Midbrain (tissue), 1 donor: Measurements from ENCODE around the gene ALDH18A1.

Source experiments
- DNase-seq: peaks from one replicate; lab custom pipeline; 2025; lab: John Stamatoyannopoulos, UW

ALDH18A1 gene

GRCh38 chr10:95579292-95579691 is 77.2 kb downstream of the ALDH18A1 start:
- no peak for DNase-seq

GRCh38 chr10:95578619-95579018 is 77.9 kb downstream of the ALDH18A1 start:
- no peak for DNase-seq

- DNase-seq: no peak
Measured at GRCh38 chr10:95574649-95575365, 81.7 kb downstream of the ALDH18A1 start.

- no peak for DNase-seq
Measured at GRCh38 chr10:95573964-95574604, 82.4 kb downstream of the ALDH18A1 start.

GRCh38 chr10:95573527-95573926 is 83.0 kb downstream of the ALDH18A1 start:
- DNase-seq: no peak

- DNase-seq: no peak
Measured at GRCh38 chr10:95572131-95572820, 84.2 kb downstream of the ALDH18A1 start.

GRCh38 chr10:95571390-95571789 is 85.1 kb downstream of the ALDH18A1 start:
- no peak for DNase-seq

GRCh38 chr10:95569368-95569767 is 87.1 kb downstream of the ALDH18A1 start:
- DNase-seq: no peak

GRCh38 chr10:95567903-95568630 is 88.4 kb downstream of the ALDH18A1 start:
- DNase-seq: no peak

- DNase-seq: no peak
Measured at GRCh38 chr10:95566136-95566535, 90.4 kb downstream of the ALDH18A1 start.

- DNase-seq: no peak
Measured at GRCh38 chr10:95565336-95565735, 91.2 kb downstream of the ALDH18A1 start.

- DNase-seq: no peak
Measured at GRCh38 chr10:95564291-95564690, 92.2 kb downstream of the ALDH18A1 start.

- no peak for DNase-seq
Measured at GRCh38 chr10:95562341-95562965, 94.1 kb downstream of the ALDH18A1 start.

GRCh38 chr10:95561864-95562177 is 94.7 kb downstream of the ALDH18A1 start:
- DNase-seq: no peak

- DNase-seq: peak; percentile 96
Measured at GRCh38 chr10:95561177-95561863, 95.2 kb downstream of the ALDH18A1 start, which contains the start of gene SORBS1. Gene SORBS1, minus strand, starts transcription at chr10:95561371. Its CDS starts 120,236 bp downstream, at chr10:95441135.

GRCh38 chr10:95560278-95561176 is 96.0 kb downstream of the ALDH18A1 start:
- no peak for DNase-seq

GRCh38 chr10:95559896-95560277 is 96.6 kb downstream of the ALDH18A1 start:
- peak; percentile 23 for DNase-seq

GRCh38 chr10:95559471-95559870 is 97.0 kb downstream of the ALDH18A1 start:
- DNase-seq: no peak

GRCh38 chr10:95558593-95559320 is 97.8 kb downstream of the ALDH18A1 start:
- DNase-seq: no peak
